ENCODE data around the gene MAB21L1.

DNA sequence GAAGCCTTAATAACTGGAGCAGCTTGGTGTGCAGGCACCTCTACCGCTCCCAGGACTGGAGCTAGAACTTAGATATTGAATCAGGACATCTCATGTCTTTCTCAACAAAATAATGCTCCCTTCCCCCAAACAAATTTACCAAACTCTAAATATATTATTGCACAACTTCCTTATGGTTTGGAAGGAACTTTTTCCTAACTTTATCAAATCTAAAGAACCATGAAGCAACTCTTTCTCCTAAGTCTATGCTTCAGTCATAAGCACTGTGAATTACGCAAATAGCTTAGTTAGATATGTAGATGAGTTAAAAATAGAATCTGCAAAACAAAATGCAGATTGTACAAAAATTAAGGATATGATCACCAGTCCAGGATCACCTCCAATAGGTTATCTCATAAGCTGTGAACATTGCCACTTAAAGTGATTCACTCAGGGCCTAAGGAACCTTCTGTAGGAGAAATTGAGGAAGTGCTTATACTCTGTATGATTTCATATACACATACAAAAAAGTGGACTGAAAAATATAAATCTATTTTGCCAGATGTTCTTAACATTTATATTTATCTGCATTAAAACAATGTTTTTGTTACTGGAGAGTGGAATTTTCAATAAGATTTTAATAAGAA, 20.4 kb upstream of the MAB21L1 start:
- TF ChIP-seq, protein P1, sequence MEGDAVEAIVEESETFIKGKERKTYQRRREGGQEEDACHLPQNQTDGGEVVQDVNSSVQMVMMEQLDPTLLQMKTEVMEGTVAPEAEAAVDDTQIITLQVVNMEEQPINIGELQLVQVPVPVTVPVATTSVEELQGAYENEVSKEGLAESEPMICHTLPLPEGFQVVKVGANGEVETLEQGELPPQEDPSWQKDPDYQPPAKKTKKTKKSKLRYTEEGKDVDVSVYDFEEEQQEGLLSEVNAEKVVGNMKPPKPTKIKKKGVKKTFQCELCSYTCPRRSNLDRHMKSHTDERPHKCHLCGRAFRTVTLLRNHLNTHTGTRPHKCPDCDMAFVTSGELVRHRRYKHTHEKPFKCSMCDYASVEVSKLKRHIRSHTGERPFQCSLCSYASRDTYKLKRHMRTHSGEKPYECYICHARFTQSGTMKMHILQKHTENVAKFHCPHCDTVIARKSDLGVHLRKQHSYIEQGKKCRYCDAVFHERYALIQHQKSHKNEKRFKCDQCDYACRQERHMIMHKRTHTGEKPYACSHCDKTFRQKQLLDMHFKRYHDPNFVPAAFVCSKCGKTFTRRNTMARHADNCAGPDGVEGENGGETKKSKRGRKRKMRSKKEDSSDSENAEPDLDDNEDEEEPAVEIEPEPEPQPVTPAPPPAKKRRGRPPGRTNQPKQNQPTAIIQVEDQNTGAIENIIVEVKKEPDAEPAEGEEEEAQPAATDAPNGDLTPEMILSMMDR (IDR thresholded peaks at IDR 0.05): no peak
- TF ChIP-seq POLR2A (IDR thresholded peaks at IDR 0.05) (no peak), POLR2AphosphoS5 (IDR thresholded peaks at IDR 0.05) (no peak), EP300 (IDR thresholded peaks at IDR 0.05) (no peak)

All from gastroesophageal sphincter (tissue), 3 donors.